Measurements from ENCODE around the gene NR2C2.

DNA sequence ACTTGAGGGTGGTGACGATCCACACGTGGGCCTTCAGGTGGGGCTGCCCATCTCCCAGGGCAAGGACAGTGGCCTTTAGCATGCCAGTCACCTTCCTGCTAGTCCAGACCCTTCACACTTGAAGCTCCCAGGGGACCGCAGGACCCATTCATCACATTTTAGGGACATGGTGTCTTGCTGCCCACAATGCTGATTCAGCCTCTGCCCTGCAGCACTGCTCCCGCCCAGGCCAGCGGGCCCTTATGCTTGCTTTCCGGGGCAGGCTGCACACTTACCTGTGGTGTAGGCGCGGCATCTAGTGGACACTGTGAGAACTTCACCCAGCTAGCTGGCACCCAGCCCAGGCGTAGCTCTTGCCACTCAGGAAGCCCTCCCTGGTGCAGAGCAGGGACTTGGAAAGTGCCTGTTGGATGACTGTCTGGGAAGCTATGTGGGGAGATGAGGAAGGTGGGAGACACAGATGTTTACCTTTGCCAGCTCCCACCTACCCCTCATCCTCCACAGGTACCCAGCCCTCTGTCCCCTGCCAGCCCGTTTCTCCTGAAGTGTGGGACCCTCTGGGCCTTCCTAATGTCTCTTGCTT is 26.3 kb upstream of the NR2C2 start:
- TF ChIP-seq, protein P1, sequence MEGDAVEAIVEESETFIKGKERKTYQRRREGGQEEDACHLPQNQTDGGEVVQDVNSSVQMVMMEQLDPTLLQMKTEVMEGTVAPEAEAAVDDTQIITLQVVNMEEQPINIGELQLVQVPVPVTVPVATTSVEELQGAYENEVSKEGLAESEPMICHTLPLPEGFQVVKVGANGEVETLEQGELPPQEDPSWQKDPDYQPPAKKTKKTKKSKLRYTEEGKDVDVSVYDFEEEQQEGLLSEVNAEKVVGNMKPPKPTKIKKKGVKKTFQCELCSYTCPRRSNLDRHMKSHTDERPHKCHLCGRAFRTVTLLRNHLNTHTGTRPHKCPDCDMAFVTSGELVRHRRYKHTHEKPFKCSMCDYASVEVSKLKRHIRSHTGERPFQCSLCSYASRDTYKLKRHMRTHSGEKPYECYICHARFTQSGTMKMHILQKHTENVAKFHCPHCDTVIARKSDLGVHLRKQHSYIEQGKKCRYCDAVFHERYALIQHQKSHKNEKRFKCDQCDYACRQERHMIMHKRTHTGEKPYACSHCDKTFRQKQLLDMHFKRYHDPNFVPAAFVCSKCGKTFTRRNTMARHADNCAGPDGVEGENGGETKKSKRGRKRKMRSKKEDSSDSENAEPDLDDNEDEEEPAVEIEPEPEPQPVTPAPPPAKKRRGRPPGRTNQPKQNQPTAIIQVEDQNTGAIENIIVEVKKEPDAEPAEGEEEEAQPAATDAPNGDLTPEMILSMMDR (IDR thresholded peaks at IDR 0.05), result peak; percentile 92
- TF ChIP-seq ZFX (IDR thresholded peaks at IDR 0.05; ENCODE audit: borderline replicate concordance), result no peak
